HG03097 (cell line): Measurements from ENCODE around the gene PXDN.

Source experiments
- ATAC-seq: cut with Tn5 transposase; IDR thresholded peaks from one replicate; pipeline ENCODE4 v1.9.1; 2021; ENCODE audit not compliant: unreplicated experiment, low FRiP score

PXDN gene

DNA sequence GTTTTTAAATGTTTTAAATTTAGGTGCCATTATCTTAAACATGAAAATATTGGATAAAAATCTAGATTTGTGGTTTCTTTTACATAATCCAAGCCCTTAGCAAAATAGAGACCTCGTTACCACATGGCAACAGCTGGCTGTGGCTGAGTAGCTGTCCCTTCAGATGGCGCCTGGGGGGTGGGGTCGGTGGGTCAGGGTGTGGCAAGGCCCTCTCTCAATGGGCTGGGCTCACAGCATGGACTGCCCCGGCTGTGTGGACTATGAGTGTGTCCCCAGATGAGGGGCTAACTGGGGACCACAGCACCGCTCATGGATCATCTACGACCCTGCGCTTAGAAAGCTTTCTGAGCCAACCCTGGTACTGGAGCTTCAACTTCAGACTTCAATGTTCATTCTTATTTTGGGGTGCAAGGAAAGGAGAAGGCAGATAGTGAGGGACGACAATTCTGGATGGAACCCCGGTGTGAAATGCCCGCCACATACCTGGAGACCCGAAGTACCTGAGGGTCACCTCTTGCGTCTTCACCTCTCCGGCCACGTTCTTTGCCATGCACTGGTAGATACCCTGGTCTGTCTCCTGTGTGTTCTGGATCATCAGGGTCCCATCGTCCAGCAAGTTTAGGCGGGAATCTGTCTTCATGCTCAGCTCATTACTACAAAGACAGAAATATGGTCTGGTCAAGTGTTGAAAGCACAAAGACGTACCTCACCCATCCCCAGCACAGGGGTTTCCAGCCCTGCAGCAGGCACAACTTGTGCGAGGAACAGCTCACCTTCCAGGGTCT lies 71.0 kb downstream of the PXDN start:
- no peak for ATAC-seq

DNA sequence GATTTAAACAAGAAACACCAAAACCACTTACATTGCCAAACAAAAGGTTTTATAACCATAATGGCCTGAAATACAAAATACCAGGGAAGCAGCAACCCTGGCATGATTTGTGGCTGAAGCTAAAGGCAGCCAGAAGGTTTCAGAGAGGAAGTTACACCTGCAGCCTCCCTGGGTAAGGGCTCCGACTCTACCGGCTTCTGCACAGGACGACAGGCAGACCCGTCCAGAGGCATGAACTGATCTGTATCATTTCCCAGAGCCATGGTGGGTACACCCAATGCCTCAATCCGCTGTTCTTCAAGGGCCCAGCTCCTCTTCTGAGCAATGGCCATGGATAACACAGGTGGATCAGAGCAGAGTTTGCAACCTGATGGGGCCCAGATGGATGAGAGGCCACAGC lies 71.6 kb downstream of the PXDN start:
- ATAC-seq: no peak

DNA sequence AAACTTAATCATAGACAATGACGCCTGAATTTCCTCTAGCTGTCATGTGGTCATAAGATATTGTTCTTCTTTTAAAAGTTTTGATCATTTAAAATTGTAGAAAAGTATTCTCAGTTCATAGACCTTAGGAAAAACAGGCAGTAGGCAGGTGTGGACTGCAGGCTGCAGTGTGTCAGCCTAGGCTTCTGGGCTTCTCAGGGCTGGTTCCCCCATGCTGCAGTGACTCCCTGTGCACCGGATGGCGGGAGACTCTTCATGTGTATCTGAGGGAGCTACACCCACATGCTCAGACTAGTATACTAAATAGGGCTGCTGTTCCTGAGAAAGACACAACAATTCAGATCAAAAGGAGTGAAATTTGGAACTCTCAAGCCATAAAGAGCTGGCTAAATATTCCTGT lies 72.4 kb downstream of the PXDN start:
- ATAC-seq: no peak

DNA sequence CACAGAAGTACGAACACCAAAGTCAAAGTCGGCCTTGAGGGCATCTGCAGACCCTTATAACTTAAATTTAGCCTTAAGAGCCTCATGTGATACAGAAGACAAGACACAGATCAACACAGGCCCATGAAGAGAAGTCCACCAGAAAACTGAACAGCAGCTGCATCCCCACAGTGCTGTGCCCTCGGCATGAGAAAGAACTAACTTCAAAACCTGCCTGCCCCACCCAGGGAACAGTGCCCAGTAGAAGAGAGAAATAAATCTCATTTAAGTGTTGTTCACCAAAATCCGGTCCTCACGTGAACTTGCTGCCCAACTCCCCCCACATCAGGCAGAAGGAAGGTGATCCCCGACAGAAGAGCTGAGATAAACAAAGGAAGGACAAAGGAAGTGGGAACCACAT lies 73.7 kb downstream of the PXDN start:
- no peak for ATAC-seq

DNA sequence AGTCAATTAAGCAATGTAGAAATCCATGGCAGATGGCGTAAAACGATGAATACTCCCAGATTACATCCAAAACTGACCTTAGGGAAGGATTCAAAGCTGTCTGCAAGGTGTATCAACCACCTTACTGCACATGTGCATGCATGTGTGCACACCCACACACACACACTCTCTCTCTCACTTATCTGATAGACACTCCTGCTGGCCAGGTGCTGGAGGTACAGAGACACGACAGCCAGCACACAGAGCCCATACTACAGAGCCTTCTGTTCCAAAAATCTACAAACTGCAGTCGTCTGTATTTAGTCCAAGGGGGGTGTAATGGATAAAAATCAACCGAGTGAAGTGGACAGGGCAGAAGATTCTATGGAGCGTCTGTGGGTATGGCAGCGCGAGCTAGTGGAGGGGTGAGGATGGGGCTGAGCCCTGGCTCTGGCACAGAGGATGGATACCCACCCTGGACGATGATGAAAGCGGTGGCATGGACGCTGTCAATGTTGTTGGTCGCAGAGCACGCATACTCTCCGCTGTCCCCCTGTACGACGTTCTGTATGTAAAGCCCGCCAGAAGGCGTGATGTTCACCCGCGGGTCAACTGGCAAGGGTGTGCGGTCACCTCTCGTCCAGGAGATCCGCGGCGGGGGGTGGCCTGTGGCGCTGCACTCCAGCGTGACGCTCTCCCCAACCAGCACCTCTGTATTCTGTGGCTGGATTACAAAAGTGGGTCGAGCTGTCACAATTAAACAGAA lies 78.4 kb downstream of the PXDN start:
- ATAC-seq: no peak

DNA sequence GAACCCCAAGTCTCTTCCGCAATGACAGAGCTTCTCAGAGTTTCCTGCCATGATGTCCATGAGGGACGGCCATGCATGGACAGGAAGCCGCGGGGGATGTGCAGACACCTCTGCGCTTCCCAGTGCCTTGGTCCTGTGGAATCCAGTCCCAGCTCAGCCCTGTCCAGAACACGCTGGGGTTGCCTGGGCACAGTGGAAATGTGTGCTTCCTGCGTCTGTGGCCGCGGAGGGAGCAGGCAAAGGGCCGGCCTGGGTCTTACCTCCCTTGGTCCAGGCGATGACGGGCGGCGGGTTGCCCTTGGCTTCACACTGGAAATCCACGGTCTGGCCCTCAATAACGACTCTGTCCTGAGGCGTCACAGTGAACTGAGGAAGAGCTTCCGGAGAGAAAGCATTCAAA lies 79.6 kb downstream of the PXDN start:
- ATAC-seq: no peak

DNA sequence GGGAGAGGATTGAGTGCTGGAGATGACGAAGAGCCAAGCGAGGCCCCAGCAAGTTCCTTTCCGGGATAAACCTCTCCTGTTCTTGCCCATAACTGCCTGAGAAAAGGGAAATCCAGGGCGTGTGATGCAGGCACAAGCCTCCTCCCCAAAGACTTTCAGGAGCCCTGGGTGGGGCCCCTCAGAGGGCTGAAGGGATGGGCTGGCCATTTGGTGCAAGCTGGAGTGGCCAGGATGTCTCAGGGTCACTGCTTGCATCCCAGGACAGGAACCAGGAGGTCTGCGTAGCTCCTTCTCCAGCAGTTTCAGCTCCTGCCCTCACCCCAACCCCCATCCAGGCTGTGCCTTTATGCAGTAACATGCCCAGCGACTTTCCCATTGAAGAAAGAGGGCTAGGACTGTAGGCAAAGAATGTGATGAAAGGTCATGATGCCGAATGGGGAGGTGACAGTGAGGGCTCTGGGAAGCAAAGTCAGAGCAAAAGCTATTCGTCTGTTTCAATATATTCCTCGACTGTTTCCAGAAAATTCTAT lies 80.2 kb downstream of the PXDN start:
- ATAC-seq: no peak

DNA sequence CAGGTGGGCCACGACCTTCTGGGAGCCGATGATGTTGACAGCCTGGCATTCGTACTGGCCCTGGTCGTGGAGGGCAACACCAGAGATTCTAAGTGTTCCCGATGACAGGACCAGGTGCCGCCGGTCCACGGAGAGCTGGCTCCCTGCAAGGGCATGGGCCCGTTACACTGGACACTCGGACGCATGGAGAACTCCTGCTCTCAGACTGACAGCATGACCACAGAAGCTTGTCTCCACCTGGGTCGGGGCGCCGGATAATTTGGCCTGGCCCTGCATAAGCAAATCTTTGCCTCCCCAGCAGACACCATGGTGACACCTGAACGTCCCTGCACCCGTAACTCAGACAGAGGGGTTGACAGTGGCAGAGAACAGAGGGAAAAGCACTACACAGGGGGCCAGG lies 80.7 kb downstream of the PXDN start:
- no peak for ATAC-seq

DNA sequence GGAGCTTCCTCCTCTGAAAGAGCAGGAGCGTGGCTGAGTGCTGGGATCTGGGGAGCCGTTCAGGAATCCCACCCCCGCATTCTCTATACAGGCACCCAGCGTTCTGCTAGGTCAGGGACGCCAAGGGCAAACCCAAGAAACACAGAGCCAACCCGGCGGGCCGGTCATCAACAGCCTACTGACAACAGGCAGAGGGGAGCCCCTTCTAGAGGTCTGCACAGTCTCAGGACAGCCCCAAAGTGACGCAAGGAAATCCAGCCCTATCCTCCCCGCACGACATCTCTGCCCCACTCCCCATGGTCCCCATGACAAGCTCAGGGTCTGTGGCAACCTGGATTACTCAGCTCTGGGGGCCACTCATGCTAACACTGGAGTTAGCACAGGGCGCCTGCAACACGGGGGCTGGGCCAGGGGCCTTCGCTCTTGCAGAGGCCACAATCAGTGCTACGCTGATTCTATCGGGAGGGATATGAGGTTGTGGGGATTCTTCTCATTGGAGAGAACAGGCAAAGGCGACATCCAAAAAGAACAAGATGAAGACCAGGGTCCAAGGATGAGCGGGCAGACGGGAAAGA lies 81.6 kb downstream of the PXDN start:
- ATAC-seq: no peak

DNA sequence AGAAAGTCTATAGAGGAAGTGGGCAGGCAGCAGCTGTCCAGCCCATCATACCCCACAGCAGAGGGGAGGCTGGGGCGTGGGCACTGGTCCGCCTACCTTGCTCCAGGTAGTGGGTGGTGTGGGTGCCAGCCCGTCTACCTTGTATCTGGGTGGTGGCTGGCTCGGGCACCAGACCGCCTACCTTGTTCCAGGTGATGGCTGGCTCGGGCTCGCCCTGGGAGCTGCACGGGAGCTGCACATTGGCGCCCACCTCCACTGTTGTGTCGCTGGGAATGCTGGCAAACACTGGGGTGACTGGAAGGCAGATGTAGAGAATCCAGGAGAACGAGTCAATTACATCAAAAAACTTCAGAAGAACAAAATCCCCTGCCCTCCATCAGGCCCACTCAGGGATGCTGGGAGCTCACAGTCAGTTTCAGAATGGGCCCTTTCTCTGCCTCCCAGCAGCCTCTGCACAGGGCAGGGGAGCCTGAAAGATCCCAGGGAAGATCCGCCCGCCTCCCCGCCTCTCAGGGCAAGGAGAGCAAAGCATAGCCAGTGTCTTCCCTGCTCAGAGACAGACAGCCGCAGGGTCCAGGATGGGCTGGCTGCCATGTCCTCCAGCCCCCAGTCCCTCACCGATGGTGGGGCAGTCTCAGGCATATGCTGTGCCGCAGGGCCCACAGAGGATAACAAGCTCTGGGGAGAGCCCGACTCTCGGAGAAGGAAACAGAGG lies 82.3 kb downstream of the PXDN start:
- no peak for ATAC-seq

DNA sequence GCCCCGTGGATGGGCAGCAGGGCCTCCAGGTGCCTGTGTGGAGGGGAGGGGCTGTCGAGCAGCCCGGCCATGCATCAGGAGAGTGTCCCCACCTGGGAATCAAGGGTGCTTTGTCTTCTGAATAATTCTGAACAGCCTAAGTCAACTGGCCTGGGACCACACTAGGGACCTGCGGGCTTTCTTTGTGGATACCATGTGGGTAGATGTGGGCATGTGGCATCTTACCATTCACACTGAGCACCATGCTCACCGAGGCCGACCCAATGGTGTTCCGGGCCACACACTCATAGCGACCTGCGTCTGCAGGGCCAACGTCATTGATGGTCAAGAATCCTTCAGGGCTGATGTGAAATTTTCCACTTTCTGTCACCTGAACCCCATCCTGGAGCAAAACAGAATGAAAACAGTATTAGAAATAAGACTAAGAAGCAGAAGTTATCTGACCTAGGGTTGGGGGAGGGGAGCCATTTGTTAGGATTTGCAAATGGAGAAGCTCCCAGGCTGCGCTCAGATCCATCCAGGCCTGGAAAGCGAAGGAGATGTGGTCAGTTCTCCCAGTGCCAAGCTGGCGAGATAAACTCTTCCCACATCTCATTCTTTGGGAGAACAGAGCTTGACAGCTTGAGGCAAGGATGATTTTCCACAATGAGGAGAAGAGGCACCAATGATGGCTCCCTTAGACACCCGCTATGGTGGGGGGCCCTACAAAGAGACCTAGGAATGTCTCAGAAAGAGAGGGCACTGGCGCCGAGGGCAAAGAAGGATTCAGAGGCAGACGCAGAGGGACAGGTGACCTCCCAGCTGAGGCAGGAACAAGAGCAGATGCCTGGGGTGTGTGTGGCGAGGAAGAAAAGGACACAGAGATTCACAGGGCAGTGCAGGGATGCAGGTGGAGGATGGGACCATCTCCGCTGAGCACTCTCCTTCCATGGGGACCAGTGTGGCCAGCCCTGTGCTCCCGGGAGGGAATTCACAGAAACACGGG lies 83.4 kb downstream of the PXDN start:
- ATAC-seq: no peak

DNA sequence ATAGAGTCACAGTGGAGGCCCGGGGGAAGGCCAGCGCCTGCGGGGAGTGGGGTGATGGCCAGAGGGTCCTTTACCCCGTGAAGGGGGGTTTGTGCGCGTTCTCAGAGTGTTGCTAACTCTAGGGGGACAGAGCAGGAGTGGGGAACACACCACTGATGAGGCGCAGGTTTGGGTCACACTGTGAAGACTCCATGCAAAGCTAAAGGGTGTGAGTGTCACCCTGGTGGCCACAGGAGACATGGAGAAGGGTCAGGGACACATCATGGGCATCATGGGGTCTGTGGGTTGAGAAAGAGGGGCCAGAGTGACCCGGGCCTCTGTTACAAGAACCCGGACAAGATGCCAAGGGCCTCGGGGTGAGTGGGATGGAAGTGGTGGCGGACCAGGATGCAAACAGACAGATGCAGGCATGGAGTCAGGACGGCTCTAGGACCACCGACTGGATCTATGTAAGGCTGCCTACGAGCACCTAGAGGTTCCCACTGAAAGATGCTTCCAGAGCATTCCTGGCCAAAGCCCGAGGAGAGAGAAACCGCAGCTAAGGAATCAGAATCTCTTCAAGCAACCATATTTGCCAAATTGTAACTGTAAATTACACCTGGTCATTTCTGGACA lies 84.3 kb downstream of the PXDN start:
- no peak for ATAC-seq

DNA sequence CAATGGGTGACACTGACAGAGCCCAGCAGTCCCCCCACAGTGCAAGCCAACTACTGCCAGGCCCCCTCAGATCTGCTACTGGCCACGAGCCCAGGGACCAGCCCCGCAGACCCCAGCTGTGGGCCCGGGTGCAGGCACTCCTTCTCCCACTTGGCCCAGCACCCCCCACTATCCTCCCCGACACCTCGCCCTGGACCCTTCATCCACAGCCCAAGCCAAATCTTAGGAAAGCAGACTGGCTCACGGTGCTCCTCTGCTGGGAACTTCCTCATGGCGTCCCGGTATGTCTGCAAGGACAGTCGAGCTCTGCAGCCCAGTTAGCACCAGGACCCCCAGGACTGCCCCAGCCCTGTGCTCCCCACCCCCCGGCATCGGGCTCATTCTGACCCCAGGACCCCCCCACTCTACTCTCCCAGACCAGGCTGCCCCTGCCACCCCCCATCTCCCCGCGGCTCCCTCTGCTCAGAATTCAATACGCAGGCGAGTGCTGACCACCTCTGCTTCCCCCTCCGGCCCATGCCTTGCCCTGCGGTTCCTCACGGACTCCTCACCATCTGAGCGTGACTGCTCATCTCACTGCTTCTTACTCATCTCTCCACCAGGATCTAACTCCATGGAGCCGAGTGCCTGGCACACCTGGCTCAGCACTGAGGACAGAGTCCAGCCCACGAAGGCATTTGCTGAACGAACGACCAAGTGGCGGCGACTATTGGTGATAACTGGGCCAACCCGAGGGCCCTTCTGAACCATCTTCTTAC lies 85.7 kb downstream of the PXDN start:
- ATAC-seq: no peak

DNA sequence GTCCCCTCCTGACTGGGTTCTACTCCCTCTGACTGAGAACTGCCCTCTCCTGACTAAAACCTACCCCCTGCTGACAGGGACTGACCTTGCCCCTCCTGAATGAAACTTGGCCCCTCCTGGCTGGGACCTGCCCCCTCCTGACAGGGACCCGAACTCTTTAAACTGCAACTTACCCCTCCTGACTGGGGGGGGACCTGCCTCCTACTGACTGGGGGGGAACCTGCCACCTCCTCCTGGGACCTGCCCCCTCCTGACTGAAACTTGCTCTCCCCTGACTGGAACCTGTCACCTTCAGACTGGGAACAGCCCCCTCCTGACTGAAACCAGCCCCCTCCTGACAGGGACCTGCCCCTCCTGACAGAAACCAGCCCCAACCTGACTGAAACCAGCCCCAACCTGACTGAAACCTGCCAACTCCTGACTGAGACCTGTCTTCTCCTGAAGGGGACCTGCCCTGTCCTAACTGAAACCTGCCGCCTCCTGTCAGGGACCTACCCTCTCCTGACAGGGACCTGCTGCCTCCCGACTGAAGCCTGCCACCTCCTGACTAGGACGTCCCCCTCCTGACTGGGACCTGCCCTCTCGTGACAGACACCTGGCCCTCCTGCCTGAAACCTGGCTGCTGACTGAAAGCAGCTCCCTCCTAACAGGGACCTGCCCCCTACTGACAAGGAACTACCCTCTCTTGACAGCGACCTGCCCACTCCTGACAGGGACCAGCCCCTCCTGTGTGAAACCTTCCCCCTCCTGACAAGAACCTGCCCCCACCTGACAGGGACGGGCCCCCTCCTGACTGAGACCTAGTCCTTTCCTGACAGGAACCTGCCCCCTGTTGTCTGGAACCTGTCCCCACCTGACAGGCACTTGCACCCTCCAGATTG lies 87.1 kb downstream of the PXDN start:
- no peak for ATAC-seq

DNA sequence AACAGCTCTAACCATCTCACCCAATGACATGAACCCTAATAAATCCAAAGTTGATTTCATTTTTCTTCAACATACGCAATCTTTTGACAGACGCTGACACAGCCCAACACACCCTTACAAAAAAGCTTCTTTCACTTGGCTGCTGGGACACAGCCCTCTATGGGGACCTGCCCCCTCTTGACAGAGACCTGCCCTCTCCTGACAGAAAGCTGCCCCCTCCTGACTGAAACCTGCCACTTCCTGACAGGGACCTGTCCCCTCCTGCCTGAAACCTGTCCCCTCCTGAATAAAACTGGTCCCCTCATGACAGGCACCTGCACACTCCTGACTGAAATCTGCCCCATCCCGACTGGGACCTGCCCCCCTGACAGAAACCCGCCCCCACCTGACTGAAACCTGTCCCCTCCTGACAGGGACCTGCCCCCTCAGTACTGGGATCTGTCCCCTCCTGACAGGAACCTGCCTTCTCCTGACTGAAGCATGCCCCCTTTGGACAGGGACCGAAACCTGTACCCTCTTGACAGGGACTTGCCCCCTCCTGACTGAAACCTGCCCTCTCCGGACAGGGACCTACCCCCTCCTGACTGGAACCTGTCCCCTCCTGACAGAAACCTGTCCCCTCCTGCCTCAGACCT lies 87.9 kb downstream of the PXDN start:
- ATAC-seq: no peak

DNA sequence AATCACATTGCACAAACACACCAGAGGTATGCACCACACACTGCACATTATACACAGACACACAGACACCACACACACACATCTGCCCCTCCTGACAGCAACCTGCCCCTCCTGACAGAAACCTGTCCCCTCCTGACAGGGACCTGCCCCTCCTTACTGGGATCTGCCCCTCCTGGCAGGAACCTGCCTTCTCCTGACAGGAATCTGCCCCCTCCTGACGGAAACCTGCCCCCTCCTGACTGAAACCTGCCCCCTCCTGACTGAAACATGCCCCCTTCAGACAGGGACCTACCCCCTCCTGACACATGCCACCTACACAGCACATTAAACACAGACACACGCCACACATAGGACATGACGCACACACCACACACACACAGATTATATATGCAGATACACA lies 88.9 kb downstream of the PXDN start:
- no peak for ATAC-seq

DNA sequence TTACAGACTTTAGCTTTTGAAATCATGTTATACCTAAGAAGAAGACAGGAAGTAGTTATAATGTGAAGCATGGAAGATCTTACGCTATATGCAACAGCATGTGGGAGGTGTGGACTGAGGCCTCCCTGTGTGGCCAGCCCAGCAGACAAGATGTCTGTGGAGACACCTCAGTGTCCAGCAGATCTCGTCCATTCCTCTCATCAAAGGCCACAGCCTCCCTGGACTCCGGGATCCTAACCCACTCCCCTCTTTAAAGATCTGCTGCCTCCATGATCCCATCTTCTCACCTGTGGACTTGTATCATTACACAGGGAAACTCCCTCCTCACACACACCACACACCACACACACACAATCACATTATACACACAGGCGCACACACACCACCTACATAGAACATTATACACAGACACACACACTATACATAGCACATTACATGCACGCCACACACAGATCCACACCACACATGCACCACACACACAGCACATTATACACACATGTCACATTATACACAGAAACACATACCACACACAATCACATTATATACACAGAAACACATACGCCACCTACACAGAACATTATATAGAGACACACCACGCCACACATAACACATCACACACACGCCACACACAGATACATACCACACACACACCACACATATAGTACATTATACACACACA lies 89.5 kb downstream of the PXDN start:
- no peak for ATAC-seq
